ENCODE measurements around the gene ALKBH5.
A peak's percentile ranks its signal among the peaks of the same experiment; 100 is the strongest.

ALKBH5 gene

GRCh38 chr17:18245038-18245776 lies 61.6 kb downstream of the ALKBH5 start:
- no peak for DNase-seq (ENCODE audit: low spot score)

DNA sequence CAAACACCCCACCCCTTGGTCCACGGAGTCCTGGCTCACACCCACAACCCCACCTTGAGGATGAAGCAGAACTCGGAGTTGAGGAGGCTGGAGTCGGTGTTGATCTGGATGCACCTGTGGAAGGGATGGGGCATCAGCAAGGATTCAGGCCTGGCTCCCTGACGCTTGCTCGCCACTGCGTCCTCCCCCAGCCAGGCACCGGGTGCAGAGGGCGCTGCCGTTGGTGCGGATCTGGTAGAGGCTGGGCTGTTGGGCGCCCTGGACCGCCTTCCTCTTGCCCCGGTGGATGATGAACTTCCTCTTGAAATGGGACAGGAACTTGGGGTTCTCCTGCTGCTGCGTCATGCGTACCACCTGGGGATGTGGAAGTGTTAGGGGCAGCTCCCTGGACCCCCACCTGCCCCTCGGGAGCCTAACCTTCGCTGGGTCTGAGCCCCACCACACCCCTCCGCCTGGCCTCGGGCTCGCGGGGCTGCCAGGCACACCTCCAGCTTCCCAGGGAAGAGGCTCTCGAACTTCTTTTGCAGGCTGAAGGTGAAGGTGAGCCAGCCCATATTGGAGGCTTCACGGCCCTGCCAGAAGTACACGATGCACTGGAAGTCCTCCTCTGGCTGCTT lies 62.6 kb downstream of the ALKBH5 start:
- DNase-seq (ENCODE audit: low spot score), result no peak

DNA sequence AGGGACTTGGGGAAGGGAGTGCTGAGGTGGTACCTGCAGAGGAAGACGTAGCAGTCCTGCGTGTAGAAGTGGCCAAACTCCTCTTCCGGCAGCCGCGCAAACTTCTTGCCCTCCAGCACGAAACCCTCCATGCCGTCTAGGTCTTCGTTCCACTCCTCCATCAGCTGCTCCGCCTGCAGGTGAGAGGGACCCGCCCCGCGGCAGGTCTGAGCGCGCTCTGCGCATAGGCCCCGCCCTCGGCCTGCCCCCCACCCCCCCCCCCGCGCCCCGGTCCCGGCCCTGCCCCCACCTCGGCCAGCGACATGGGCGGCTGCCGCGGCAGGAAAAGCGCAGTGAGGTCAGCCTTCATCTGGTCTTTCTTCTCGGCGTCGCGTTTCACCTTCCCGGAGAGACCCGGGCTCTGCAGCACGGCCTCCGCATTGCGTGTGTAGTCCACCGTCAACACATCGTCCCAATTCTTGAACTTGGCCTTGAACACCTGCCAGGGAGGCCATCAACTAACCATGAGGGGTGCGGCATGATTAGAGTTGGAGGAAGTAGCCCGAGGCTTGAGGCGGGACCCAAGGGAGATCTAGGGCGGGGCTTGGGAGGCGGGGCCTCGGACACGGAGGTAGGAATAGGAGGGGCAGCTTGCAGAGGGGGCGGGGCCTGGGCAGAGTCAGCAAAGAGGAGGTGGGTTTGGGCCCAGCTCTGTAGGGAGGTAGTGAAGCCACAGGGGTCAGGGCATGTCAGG lies 63.4 kb downstream of the ALKBH5 start:
- DNase-seq (ENCODE audit: low spot score), result peak; percentile 80

GRCh38 chr17:18247613-18248001 lies 64.0 kb downstream of the ALKBH5 start:
- no peak for DNase-seq (ENCODE audit: low spot score)

GRCh38 chr17:18248300-18248731 lies 64.7 kb downstream of the ALKBH5 start:
- peak; percentile 73 for DNase-seq (ENCODE audit: low spot score)

DNA sequence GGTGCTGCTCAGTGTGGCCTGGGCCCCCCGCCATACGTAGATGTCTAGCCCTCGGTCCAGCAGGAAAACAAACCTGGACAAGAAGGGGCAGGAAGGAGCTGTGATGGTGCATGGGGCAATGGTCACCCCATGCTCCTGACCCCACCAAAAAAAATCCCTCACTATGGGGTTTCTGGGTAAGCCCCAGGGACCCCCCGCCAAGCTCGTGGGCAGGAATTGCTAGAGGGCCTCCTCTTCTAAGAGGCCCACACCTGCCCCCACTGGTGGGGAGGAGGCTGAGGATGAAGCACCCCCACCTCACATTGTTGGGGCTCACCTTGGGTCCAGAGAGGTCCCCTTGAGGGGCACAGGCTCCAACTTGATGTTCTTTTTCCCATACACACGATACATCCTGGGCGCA lies 65.2 kb downstream of the ALKBH5 start:
- no peak for DNase-seq (ENCODE audit: low spot score)

DNA sequence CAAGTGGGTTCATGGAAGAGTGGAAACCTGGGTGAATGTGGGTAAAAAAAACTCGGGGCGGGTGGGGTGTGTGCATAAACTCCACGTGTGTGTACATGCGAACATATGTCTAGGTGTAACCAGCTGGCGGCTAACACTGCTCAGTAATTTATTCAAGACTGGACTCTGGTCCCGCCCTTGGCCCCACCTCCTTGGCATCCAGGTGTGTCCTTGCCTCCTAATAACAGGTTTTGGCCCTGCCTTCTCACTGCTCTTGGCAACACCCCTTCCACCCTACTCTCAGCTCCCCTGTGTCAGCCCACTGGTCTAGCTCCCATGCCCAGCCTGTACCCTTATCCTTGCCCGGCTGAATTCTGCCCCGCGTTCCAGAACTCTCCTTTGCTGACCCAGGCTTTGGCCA lies 66.6 kb downstream of the ALKBH5 start:
- DNase-seq (ENCODE audit: low spot score), result peak; percentile 25

- no peak for DNase-seq (ENCODE audit: low spot score)
These were observed 67.1 kb downstream of the ALKBH5 start for GRCh38 chr17:18250708-18251107.

GRCh38 chr17:18251204-18251603 lies 67.6 kb downstream of the ALKBH5 start:
- DNase-seq (ENCODE audit: low spot score), result no peak

- no peak for DNase-seq (ENCODE audit: low spot score)
These were observed 68.5 kb downstream of the ALKBH5 start for GRCh38 chr17:18252160-18252559.

GRCh38 chr17:18253187-18253884 lies 69.7 kb downstream of the ALKBH5 start:
- no peak for DNase-seq (ENCODE audit: low spot score)

GRCh38 chr17:18253947-18254821 lies 70.6 kb downstream of the ALKBH5 start:
- DNase-seq (ENCODE audit: low spot score), result no peak

GRCh38 chr17:18254888-18255649 lies 71.4 kb downstream of the ALKBH5 start:
- DNase-seq (ENCODE audit: low spot score), result no peak

GRCh38 chr17:18256351-18256750 lies 72.7 kb downstream of the ALKBH5 start:
- no peak for DNase-seq (ENCODE audit: low spot score)

DNA sequence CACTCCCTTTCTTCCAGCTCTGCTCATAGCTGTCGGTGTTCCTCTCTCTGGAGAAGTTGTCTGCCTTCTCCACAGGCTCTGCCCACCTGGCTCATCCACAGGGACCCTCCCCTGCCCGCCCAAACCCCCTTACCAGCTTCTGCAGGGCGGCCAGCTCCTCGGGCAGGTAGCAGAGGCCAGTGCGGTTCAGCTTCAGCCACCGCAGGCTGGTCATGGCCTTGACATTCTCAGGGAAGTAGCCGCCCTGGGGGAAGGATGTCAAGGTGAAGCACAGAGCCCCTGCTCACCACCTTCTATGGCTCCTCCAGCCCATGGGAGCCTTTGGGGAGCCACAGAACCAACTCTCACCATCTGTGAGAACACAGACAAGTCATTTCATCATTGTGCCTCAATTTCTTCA lies 73.1 kb downstream of the ALKBH5 start:
- no peak for DNase-seq (ENCODE audit: low spot score)

DNA sequence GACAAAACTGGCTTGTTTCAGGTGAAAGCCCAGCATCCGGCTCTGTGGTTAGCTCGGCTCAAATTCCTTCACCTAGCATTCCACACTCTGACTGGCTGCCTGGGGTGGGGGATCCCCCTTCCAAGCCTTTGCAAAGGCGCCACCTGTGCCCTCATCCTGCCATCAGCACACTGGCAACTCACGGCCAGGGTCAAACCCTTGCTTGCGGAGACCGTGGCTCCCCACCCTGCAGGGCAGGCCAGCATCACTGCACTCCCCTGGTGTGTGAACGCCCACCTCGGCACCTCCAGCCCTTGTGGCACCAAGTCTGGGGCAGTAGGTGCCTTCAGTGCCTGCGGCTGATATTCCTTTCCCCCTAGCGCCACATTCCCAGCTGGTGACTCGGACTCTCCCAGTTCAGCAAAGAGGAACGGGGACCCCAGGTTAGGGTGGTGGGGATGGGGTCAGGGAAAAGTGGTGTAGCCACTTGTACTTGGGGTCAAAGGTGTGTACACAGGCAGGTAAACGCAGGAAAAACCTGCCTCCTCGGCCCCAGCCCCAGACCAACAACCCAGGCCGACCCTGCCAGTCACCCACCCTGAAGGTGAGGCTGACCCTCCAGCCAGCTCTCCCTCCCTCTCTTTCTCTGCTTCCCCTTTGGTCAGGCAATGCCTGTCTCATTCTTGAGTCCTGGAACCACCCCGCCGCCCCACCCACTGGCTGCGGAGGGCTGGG lies 73.8 kb downstream of the ALKBH5 start:
- peak; percentile 92 for DNase-seq (ENCODE audit: low spot score)

- DNase-seq (ENCODE audit: low spot score), result peak; percentile 90
These were observed 74.3 kb downstream of the ALKBH5 start for GRCh38 chr17:18257982-18258355.

DNA sequence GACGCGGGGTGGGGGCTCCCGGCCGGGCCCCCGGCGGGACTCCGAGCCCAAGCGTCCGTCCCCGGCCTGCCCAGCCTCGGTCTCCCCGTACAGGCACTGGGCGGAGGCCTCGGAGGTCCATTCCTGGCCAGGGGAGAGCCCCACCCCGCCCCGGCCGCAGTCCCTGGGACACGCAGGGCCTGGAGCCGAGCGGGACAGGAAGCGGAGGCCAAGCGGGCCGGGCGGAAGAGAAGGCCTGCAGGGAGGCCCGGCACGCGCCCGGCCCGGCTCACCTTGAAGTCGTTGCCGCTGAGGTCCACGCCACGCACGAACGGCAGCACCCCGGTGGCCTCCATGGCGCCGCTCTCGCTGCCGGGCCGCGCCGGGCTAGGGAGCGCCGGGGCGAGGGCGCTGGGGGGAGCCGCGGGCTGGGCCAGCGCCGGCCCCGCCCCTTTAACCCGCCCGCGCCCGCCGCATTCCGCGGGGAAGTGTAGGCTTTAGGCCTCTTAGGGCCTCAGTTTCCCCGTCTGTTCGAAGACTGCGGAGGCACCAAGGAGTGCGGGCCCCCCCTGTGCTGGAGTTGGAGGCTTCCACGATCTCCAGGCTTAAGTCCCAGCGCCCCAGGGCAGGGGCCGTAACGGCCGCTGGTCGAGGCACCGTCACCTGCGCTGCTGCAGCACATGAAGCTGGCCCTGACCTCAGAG lies 74.9 kb downstream of the ALKBH5 start, which contains the start of gene FLII:
TSS of gene FLII (minus strand) at position 383 of the 683 bp plus-strand sequence. CDS start at position 335, 48 bp downstream.
- peak; percentile 62 for DNase-seq (ENCODE audit: low spot score)

All from kidney tubule cell (primary cell).